GM18507 (cell line): Measurements from ENCODE around the gene AURKAIP1.

Experiments used
- DNase-seq: peaks from one replicate; pipeline ENCODE4 v3.0.0; 2011; ENCODE audit warnings: low read depth; ENCODE audit not compliant: insufficient read length; ENCODE audit errors: extremely low spot score
- FAIRE-seq: peaks from 2 replicates; lab custom pipeline; 2011; peaks lifted over from hg19 to GRCh38; lab: Jason Lieb, UNC

Gene AURKAIP1

DNA sequence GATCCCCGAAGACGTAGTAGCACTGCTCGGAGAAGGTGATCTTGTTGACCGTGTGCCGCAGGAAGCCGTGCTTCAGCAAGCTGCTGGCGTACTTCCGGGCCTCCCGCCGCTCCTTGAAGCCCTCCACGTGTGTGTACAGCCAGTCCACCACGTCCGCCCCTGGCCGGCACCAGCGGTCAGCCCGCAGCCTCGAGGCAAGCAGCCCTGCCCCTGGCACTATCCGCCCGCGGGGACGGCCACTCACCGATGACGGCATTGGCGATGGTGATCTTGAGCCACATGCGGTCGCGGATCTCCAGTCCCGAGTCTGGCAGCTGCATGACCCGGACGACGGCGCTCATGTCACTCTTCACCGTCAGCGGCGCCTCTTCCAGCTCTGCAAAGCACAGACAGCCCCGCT lies 36.7 kb downstream of the AURKAIP1 start:
- no peak for DNase-seq
- FAIRE-seq: no peak

- peak; percentile 52 for DNase-seq
These were observed 37.2 kb downstream of the AURKAIP1 start for GRCh38 chr1:1337793-1338147.

DNA sequence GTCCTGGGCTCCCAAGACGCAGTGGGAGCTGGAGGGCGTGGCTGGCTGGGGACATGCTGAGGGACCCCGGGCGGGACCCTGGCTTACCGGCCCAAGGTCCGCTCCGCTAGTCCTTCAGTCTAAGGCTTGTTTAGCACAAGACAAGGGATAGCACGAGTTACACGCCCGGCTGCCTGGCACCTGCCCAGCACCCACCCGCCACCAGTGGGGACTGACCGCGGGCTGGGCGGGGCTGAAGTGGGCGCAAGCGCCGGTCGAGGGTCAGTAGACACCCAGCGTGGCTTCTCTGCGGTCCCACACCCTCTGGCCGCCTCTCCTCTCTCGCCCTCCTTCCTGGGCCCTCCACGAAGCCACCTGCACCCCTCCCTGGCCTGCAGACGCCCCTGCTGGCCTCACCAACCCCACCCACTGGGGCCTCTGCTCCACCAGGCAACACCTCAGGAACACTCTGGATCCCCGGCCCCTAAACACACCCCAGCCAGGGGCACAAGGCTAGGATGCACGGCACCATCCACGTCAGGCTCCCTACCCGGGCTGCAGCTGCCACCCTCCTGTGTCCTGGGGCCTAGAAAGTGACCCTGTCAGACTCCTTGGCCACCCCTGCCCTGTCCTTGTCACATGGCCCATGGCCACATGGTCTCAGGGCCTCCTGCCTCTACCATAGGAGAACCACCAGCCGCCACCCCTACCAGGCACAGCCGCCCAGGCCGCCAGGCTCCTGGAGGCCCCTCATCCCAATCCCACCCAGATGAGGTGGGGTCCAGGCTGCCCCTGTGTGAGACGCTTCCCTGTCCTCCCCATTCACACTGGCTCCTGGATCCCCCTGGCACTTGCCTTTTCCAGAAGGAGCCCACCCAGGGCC lies 37.8 kb downstream of the AURKAIP1 start:
- FAIRE-seq (no peak), DNase-seq (no peak)

More at GRCh38 chr1:1337793-1338147, 37.2 kb downstream of the AURKAIP1 start:
- no peak for FAIRE-seq

DNA sequence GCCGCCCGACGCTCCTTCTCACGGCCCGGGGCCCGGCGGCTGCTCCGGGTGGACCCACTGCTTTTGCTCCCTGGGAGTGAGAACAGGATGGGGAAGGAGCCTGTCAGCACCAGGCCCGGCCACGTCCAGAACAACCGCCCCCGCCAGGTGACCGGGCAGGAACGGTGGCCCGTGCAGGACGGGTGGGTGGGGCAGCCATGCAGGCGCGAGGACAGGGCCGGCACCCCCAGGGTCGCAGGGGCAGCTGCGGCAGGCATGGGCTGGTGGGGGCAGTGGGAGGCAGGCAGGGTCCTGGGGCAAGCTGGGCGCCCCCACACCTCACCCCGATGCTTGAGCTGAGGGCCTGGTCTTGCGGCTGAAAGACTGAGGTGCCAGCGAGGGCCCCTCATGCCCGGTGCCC lies 38.6 kb downstream of the AURKAIP1 start:
- FAIRE-seq (no peak), DNase-seq (no peak)

- no peak for FAIRE-seq
- DNase-seq: no peak
These were observed 39.2 kb downstream of the AURKAIP1 start for GRCh38 chr1:1335792-1336248.

- no peak for DNase-seq
- no peak for FAIRE-seq
These were observed 39.7 kb downstream of the AURKAIP1 start for GRCh38 chr1:1335283-1335682.

DNA sequence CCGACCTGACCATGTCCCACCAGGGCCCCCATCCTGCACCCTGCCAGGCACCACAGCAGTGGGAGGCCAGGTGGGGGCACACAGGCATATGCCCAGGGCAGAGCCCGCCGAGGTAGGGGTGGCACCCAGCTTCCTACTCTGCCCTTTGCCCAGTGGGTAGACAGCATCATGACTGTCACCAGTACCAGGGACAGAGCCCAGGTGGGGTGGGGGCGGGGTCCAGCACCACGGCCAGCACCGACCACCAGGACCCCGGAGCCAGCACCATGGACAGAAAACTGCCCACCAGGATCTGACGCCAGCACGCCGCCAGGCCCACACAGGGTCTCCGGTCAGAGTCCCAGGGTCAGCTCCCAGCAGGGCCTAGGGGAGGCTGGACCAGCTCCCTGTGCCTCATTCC lies 40.2 kb downstream of the AURKAIP1 start:
- FAIRE-seq (no peak), DNase-seq (no peak)

GRCh38 chr1:1333551-1334241 lies 41.3 kb downstream of the AURKAIP1 start:
- DNase-seq (no peak), FAIRE-seq (no peak)

GRCh38 chr1:1332774-1333480 lies 42.1 kb downstream of the AURKAIP1 start:
- FAIRE-seq (no peak), DNase-seq (no peak)

- DNase-seq (no peak), FAIRE-seq (no peak)
These were observed 42.8 kb downstream of the AURKAIP1 start for GRCh38 chr1:1332031-1332755.

- FAIRE-seq: no peak
- DNase-seq: no peak
These were observed 43.7 kb downstream of the AURKAIP1 start, which contains the start of gene TAS1R3 for GRCh38 chr1:1331068-1331965. Gene TAS1R3, plus strand, starts transcription at chr1:1331280. Its CDS starts 66 bp downstream, at chr1:1331346.

- DNase-seq (no peak), FAIRE-seq (no peak)
These were observed 44.5 kb downstream of the AURKAIP1 start for GRCh38 chr1:1330366-1331067.

GRCh38 chr1:1329304-1330210 lies 45.5 kb downstream of the AURKAIP1 start:
- FAIRE-seq: no peak
- no peak for DNase-seq

- FAIRE-seq: no peak
- no peak for DNase-seq
These were observed 46.8 kb downstream of the AURKAIP1 start for GRCh38 chr1:1328254-1328653.

DNA sequence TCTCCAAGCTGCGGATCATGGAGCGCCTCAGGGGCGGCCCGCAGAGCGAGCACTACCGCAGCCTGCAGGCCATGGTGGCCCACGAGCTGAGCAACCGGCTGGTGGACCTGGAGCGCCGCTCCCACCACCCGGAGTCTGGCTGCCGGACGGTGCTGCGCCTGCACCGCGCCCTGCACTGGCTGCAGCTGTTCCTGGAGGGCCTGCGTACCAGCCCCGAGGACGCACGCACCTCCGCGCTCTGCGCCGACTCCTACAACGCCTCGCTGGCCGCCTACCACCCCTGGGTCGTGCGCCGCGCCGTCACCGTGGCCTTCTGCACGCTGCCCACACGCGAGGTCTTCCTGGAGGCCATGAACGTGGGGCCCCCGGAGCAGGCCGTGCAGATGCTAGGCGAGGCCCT lies 47.7 kb downstream of the AURKAIP1 start:
- FAIRE-seq (no peak), DNase-seq (no peak)

GRCh38 chr1:1326075-1326605 lies 48.9 kb downstream of the AURKAIP1 start:
- FAIRE-seq (no peak), DNase-seq (no peak)
